ENCODE measurements around the gene AP5Z1.

The AP5Z1 gene, protein sequence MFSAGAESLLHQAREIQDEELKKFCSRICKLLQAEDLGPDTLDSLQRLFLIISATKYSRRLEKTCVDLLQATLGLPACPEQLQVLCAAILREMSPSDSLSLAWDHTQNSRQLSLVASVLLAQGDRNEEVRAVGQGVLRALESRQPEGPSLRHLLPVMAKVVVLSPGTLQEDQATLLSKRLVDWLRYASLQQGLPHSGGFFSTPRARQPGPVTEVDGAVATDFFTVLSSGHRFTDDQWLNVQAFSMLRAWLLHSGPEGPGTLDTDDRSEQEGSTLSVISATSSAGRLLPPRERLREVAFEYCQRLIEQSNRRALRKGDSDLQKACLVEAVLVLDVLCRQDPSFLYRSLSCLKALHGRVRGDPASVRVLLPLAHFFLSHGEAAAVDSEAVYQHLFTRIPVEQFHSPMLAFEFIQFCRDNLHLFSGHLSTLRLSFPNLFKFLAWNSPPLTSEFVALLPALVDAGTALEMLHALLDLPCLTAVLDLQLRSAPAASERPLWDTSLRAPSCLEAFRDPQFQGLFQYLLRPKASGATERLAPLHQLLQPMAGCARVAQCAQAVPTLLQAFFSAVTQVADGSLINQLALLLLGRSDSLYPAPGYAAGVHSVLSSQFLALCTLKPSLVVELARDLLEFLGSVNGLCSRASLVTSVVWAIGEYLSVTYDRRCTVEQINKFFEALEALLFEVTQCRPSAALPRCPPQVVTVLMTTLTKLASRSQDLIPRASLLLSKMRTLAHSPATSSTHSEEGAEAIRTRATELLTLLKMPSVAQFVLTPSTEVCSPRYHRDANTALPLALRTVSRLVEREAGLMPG

DNA sequence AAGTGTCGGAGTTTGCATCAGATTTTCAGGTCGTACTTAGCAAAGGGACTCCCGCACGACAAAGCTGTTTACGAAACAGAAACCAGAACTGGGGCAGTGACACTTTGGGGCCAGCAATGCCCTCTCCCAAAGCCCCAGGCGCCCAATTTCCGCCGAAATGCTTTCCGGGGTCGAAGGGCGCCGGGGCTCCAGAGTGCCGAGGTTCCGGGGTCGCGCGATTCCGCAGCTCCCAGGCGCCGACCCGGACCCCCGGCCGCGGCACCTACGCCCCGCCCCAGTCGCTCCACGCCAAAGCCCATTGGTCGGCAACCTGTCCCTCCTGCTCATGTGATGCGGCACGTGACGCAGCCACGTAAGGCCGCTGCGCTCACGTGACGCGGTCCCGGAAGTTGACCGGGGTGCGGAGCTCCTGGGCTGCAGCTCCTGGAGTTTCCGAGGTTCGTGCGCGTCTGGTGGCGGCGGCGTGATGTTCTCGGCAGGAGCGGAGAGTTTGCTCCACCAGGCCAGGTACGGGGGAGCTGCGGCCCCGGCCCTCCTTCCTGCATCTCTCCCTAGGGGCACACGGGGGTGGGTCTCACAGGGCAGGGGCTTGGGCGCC lies at the start of gene AP5Z1:
TSS of gene AP5Z1 (plus strand) at position 374 of the 598 bp plus-strand sequence. CDS start at position 467, 93 bp downstream.
- DNase-seq (ENCODE audit: extremely low read depth in 1 of 2, low read depth in 1 of 2), result peak; percentile 82 to 92

DNA sequence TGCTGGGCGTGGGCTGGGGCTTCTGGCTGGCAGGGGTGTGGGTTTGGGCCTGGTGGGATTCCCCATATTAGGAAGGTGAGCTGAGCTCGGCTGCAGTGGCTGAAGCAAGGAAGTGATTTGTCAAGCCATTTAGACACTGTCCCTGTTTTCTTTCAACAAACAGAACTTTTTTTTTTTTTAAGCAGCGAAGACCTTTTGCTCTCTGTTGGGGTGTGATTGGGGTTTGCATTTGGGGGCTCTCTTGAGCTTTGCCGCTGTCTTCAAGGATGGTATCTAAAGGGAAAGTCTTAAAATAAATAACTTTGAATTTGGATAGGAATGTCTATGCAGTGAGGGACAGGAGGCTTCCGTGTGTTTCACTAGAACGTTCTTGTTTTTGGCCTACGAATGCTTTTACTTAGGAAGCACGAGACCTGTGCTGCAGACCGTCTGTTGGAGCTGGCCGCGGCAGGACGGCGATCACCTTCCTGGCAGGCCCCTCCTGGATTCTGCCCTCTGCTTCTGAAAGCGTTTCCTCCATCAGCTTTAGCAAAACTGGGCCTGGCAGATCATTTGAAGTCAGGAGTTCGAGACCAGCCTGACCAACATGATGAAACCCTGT lies 49.5 kb upstream of the AP5Z1 start:
- no peak for DNase-seq (ENCODE audit: extremely low read depth in 1 of 2, low read depth in 1 of 2)

DNA sequence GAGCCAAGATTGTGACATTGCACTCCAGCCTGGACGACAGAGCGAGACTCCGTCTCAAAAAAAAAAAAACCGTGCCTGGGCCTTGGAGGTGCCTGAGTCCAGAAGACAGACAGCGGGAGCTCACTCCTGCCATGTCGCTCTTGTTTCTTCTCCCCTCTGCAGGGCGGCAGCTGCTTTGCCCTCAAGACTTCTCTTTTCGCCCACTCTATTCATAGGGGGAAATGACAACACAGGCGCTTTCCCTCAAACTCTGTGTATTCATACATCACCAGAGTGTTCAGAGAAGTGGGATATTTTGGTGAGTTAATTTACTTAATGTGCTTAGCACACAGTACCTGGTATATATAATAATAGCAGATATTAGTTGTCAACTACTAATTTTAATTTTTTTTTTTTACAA lies 48.9 kb upstream of the AP5Z1 start:
- DNase-seq (ENCODE audit: extremely low read depth in 1 of 2, low read depth in 1 of 2), result no peak

DNA sequence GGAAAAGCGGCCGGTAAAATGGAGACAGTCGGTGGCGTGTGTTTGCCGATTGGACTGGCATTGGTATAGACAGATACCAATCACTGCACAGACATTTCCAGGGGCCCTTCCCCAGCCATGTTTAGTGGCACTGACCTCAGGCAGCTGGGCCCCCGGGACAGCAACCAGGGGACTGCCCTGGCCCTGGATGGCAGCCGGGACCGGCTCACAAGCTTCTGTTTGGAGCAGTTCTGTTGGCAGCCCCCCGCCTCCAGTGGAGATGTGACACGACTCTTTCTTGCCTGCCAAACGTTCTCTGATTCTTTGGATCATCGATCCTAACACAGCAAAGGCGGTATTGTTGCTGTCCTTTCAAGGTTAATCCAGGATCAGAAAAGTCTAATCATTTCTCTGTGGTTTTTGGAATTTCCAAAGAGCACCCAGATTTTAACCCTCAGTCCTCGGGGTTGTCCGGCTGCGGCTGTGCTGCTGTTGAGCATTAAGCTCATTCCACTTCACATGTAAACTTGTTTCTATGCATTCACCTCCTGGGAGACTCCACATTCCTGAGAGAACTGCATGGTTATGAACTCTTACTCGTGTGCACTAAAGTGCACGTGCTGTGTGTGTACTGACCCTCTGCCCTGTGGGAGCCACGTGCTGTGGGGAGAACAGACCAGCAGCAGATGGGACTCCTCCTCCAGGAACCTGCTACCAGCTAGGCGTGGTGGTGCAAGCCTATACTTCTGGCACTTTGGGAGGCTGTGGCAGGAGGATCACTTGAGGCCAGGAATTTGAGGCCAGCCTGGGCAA lies 47.3 kb upstream of the AP5Z1 start:
- DNase-seq (ENCODE audit: extremely low read depth in 1 of 2, low read depth in 1 of 2), result no peak

DNA sequence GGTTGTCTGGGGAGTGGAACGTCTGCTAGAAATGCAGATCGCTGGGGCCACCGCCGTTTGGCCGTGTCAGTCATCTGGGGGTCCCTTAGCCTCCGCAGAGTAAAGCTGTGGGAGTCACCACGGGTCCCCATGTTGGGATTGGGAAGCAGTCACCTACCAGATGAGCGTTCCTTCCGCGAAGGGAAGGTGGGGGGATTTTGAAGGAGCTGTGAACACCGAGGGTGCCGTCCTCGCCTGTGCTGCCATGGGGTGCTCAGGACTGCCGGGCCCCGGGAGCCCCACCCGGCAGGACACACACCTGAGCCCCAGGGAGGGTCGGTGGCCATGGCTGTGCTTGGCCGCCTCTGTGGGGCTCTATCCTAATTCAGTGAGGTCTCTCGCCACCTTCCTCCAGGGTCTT lies 46.2 kb upstream of the AP5Z1 start:
- DNase-seq (ENCODE audit: extremely low read depth in 1 of 2, low read depth in 1 of 2), result no peak

DNA sequence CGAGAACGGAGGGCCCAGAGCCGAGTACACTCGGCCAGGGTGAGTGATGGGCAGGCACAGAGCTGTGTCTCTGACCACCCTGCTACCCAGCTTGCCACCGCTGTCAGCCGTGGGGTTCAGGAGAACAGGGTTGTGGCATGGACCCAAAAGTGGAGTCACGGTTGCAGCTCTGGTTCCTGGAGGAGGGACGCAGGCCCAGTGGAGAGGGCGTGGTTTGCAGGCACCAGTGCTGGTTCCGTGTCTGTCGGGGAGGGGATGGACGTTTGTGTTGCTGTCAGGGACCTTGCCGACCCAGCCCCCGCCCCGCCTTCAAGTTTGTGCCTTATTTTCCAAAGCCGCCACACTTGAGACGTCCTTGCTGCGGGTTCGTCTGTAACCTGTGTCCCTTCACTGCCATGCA lies 45.1 kb upstream of the AP5Z1 start:
- DNase-seq (ENCODE audit: extremely low read depth in 1 of 2, low read depth in 1 of 2), result no peak

DNA sequence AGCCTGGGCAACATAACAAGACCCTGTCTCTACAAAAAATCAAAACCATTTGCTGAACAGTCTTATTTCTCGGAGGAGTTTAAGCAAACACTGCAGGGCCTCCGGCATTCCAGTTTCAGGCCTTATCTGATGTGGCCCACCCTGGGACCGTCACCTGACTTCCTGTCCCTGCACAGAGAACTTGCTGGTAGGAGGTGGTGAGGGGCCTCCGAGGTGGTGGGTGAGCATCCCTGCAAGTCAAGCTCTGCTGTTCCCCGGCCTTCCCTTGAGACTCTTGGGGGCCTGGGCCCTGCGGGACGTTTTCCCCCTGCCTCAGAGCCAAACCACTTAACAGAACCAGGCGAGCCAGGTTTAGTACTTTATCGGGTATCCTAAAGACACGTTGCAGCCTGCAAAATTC lies 44.5 kb upstream of the AP5Z1 start:
- no peak for DNase-seq (ENCODE audit: extremely low read depth in 1 of 2, low read depth in 1 of 2)

DNA sequence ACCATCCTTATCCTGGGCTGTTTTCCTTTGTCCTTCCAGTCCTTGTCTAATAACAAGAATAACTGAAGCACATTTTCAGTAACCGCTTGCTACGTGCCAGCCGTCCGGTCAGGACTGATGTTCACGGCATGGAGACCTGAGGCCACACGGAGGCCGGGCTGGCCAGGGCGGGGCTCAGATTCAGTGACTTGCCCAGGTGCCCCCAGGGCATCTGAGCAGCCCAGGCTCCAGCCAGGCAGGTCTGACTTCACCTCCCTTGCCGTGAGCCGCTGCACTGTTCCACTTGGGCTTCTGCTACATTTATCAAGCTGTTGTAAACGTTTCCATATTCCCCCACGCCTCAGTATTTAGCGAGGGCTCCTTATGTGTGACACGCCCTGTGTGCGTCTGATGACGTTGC lies 43.6 kb upstream of the AP5Z1 start:
- DNase-seq (ENCODE audit: extremely low read depth in 1 of 2, low read depth in 1 of 2), result no peak

DNA sequence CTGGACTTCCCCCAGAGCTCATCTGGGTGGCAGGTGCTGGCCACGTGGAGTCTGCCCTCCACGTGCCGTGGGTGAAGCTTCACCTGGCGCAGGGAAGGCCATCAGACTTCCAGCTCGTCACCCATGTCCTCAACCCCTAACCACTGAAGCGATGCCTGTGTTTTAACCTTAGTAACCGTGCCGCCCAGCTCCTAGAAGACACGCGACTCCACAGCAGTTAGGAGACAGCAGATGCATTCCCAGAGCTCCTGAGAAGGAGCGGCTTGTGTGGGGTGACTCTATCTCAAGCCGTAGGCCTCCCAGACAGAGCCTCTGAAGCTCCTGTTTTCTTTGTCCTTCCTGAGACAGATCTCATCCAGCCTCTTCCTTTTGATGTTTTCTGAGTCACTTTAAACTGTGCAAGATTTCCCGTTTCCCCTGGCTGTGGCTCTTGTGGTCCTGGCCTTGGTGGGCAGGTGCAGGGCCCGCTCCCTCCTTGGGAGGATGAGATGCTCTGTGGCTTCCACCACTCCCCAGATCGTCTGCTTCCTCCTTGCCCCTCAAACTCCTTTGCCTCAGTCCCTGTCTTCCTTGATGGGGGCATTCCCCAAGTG lies 41.4 kb upstream of the AP5Z1 start:
- DNase-seq (ENCODE audit: extremely low read depth in 1 of 2, low read depth in 1 of 2), result no peak

DNA sequence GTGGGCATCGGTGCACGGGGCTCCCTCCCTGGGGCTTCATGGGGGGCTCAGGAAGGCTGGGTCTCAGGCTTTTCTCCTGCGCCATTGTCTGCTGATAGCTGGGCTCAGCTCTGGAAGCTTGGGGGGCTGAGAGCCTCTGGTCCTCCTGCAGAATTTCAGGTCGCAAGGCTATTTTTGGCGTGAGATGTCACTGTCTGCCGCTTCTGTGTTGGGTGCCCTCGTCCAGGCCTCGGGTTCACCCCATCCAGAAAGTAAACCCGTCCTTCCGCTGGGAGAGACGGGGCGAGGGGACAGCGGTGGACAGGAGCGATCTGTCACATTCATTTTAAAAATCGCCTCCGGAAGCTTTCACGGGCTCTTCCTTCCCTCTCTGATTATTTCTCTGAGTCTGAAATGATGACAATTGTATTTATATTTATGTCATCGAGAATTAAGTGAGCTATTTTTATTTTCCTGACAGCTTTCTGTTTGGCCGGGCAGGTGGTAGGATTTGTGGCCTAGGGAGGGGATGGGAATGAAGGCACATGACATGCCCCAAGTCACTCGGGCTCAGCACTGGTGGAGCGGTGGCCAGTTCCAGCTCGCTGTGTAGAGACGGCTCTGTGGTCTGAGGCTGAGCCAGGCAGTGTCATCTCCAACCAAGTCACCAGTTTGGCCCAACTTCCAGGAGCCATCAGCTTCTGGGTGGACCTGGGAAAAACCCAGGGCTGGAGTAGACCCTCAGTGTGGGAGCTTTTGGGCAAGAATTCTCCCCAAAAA lies 40.7 kb upstream of the AP5Z1 start:
- no peak for DNase-seq (ENCODE audit: extremely low read depth in 1 of 2, low read depth in 1 of 2)

DNA sequence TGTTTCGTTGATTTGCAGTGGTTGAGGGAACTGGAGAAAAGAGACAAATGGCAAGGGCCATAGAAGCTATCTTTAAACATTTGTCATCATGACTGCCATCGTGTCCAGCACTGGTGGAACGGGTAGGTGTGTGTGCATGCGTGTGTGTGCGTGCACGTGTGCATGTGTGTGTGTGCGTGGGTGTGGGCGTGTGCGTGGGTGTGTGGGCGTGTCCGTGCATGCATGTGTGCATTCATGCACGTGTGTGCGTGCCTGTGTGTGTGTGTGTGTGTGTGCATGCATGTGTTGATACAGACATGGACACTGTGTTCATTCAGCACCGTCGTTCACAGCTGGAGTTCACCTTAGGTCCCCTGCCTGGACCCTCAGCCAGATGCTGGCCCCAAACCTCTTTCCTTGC lies 38.1 kb upstream of the AP5Z1 start:
- no peak for DNase-seq (ENCODE audit: extremely low read depth in 1 of 2, low read depth in 1 of 2)

DNA sequence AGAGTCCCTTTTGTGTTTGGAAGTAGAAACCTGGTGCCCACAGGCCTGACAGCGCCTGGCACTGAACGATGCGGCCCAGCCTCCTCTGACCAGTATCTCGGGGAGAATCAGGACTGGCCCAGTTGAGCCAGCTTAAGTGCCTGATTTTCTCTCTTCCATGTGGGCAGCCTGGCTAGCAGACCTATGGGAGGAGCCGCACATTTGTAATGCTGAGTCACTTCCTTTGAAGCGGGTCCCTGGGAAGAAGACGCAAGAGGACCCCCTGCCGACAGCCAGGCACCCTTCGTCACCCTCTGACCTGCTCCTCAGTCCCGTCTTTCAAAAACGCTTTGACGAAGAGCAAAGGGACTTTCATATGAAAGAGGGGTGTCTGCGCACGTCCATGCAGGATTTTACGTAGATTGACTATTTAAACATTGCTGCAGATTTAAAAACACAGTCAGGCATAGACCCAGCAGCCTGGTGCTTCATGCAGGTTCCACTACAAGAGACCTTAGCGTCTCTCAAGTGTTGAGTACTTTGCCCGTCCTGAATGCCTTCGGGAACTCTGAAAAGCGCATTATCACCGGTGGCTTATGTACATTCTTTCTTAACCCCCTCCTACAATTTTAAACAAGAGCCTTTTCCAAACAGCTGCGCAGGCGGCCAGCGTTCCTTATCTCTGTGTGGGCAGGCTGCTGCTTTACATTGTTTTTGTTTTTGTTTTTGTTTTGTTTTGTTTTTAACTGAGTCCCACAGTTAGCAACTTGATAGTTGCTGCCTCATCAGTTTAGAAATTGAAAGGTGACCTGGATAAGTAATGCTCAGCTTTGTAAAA lies 36.5 kb upstream of the AP5Z1 start:
- no peak for DNase-seq (ENCODE audit: extremely low read depth in 1 of 2, low read depth in 1 of 2)

DNA sequence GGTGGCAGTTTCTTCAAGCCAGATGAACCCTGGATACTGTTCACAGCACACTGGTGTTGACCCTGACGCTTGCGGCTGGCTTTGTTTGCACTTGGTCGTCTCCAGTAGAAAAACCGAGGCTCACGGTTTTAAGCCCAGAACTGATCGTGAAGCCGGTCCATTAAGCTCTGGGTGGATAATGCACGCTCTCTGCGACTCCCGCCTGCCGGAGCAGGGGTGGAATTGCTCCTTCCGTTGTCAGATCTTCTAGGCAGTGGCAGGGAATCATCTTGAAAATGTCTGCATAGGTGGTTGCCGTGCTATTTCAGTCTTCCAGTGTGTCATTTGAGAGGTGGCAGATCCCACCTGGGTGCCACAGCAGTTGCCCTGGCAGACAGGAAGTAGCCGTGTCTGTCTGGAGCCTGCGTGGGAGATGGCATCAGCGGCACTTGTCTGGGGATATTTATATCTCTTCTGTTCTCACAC lies 35.9 kb upstream of the AP5Z1 start:
- DNase-seq (ENCODE audit: extremely low read depth in 1 of 2, low read depth in 1 of 2), result no peak

DNA sequence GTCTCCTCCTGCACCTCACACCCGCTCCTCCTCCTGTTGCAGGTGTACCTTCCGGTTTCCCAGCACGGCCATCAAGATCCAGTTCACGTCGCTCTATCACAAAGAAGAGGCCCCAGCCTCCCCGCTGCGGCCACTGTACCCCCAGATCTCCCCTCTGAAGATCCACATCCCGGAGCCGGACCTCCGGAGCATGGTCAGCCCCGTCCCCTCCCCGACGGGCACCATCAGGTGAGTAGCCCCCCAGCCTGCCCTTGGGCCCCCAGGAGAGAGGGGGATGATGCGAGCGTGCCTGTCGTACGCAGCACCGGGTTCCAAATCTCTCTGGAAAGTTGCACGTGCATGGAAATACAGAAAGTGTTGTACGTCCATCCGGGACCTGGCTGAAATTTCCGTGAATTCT lies 34.6 kb upstream of the AP5Z1 start:
- no peak for DNase-seq (ENCODE audit: extremely low read depth in 1 of 2, low read depth in 1 of 2)

DNA sequence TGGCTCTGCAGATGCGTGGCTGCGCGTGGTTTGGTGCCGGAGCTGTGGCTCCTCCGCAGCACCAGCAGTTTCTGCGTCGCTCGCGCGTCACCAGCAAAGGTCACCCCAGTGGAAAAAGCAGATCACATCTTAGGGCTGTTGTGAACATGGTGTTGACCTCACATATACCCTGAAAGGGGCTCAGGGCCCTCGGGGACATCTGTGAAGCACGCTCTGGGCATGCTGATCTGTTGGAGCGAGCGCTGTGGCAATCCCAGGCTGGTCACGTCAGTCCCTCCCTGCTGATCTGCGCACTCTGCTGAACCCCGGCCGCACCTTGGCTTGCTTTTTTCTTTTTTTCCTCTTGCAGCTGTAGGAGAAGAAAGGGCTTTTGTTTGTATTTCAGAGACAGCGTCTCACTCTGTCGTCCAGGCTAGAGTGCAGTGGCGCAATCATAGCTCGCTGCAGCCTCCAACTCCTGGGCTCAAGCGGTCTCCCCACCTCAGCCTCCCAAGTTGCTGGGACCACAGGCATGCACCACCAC lies 33.3 kb upstream of the AP5Z1 start:
- no peak for DNase-seq (ENCODE audit: extremely low read depth in 1 of 2, low read depth in 1 of 2)

DNA sequence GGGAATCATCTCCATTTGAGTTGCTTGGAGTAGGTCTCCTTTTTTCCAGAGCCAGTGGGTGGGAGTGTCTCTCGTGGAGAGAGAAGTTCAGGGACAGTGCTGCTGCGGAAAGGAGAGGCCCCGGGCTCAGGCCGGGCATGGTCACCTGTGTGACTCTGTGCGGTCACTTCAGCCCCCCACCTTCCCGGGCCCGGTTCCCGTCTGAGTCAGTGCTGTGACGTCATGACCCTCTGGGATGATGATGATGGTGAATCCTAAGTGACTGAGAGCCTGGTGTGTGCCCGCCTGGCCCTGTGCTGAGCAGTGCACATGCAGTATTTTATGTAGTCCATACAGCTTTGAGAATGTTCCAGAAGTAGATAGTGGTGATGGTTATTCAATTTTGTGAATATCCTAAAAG lies 32.6 kb upstream of the AP5Z1 start:
- no peak for DNase-seq (ENCODE audit: extremely low read depth in 1 of 2, low read depth in 1 of 2)

DNA sequence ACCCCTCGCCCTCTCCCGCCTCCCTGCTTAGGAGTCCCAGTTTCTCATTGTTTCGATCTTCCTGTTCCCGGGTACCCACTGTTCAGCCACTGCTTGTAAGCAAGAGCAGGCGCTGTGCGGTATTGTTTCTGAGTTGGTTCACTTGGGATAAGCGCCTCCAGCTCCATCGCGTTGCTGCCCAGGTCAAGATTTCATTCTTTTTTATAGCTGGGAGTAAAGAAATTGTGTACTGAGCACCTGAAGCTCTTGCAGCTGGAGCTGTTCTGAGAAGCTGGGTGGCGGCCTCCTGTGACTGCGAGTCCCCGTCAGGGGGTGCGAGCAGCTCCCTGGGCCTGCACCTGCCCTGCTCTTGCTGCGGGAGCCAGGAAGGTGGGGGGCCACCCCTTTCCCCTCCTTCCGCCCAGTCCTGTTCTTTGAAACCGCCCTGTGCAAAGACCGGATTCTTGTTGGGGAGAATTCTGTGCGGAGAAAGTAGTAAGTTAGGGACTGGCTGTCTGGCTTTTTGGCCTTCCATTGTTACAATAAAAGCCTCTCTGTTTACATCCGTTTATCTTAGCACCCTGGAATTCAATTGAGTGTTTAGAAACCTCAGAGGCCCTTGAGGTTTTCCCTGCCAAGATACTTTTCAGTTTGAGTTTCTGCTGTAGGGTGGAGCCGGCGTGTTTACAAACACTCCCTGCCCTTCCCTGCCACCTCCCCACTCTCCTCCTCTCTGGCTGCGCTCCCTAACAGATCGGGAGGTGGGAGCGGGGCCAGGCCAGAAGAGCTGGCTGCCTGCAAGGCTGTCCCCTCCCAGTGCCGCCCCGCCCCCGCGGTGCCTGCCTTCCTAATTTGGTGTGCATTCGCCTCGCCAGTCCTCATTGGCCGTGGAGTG lies 30.8 kb upstream of the AP5Z1 start:
- peak in 1 of 2 donors; percentile 49 for DNase-seq (ENCODE audit: extremely low read depth in 1 of 2, low read depth in 1 of 2)

Data from activated CD8-positive, alpha-beta memory T cell treated with anti-CD3 and anti-CD28 coated beads for 1 hour (primary cell).